Right atrium auricular region (tissue), 2 donors: Measurements from ENCODE around the gene PRSS38. TPM values are rescaled to one million over a fixed set of nuclear protein-coding genes. Genes with fewer than 3 reads are reported as not detected.

ENCODE experiments used
- DNase-seq: peaks from one replicate; pipeline ENCODE4 v3.0.0-alpha.2; 2019; ENCODE audit warnings: low spot score
- H3K27ac ChIP-seq, 2 donors: fragments of 200-600 bp; sonication (generic); 1 replicate in 1 of 2; 2 replicates in 1 of 2; pipeline ENCODE4 v1.5.1; 2016 to 2019
- H3K27me3 ChIP-seq, 2 donors: fragments of 200-600 bp; sonication (generic); one replicate each; pipeline versions ENCODE4 v1.5.1 to v1.6.0; 2017 to 2019
- H3K36me3 ChIP-seq: fragments of 200-600 bp; sonication (generic); one replicate; pipeline ENCODE4 v1.5.1; 2016
- H3K4me1 ChIP-seq, 2 donors: fragments of 200-600 bp; sonication (generic); one replicate each; pipeline versions ENCODE4 v1.5.1 to v1.6.0; 2017 to 2019
- H3K4me3 ChIP-seq, 2 donors: fragments of 200-600 bp; sonication (generic); 1 replicate in 1 of 2; 2 replicates in 1 of 2; pipeline ENCODE4 v1.5.1; 2017 to 2019; ENCODE audit warnings: mild to moderate bottlenecking in 1 of 2, moderate library complexity in 1 of 2
- H3K9me3 ChIP-seq, 2 donors: fragments of 200-600 bp; sonication (generic); one replicate each; pipeline ENCODE4 v1.5.1; 2019
- CTCF ChIP-seq, 2 donors: fragments of 200-600 bp; sonication (generic); IDR thresholded peaks; one replicate each; pipeline ENCODE4 v1.5.1; 2019; ENCODE audit warnings: antibody characterized with exemption in 2 of 2
- total RNA-seq, 2 donors: library from RNA; depleted of rRNA; stranded (reverse); fragments of >200 nt; gene quantifications; one replicate each; pipeline ENCODE4 v1.1.0, GENCODE V29; 2016

Gene PRSS38
- total RNA-seq, 2 donors from 2014 or later: not detected

- Histone ChIP-seq H3K27me3 (no peaks in the 10 kb centered on the region), H3K9me3 (no peaks in the 10 kb centered on the region), H3K36me3 (peaks cover 11% of the 10 kb centered on the region), H3K4me1 (peaks cover 0 to 4% of the 10 kb centered on the region in 2 donors), H3K4me3 (no peak overlapping the region), H3K27ac (no peak overlapping the region)
- TF ChIP-seq CTCF (IDR thresholded peaks at IDR 0.05): no peak
- DNase-seq: no peak
Observed at GRCh38 chr1:227776331-227776771, 39.1 kb upstream of the PRSS38 start.

- Histone ChIP-seq H3K4me3 (no peak overlapping the region), H3K36me3 (peaks cover 11% of the 10 kb centered on the region), H3K9me3 (no peaks in the 10 kb centered on the region), H3K27me3 (no peaks in the 10 kb centered on the region), H3K4me1 (peaks cover 0 to 4% of the 10 kb centered on the region in 2 donors), H3K27ac (no peak overlapping the region)
- DNase-seq: no peak
- no peak for TF ChIP-seq CTCF (IDR thresholded peaks at IDR 0.05)
Observed at GRCh38 chr1:227777156-227777555, 38.3 kb upstream of the PRSS38 start.

GRCh38 chr1:227777646-227778045, 37.8 kb upstream of the PRSS38 start:
- DNase-seq: no peak
- H3K27ac ChIP-seq: no peak overlapping the region
- H3K27me3 ChIP-seq: no peaks in the 10 kb centered on the region
- peaks cover 0 to 4% of the 10 kb centered on the region in 2 donors for H3K4me1 ChIP-seq
- TF ChIP-seq CTCF (IDR thresholded peaks at IDR 0.05): no peak
- no peak overlapping the region for H3K4me3 ChIP-seq
- H3K9me3 ChIP-seq: no peaks in the 10 kb centered on the region
- H3K36me3 ChIP-seq: peaks cover 11% of the 10 kb centered on the region

GRCh38 chr1:227778401-227778947, 37.0 kb upstream of the PRSS38 start:
- H3K27ac ChIP-seq: no peak overlapping the region
- no peaks in the 10 kb centered on the region for H3K27me3 ChIP-seq
- TF ChIP-seq CTCF (IDR thresholded peaks at IDR 0.05): no peak
- peaks cover 11% of the 10 kb centered on the region for H3K36me3 ChIP-seq
- H3K4me3 ChIP-seq: no peak overlapping the region
- no peaks in the 10 kb centered on the region for H3K9me3 ChIP-seq
- no peak for DNase-seq
- H3K4me1 ChIP-seq: peaks cover 0 to 4% of the 10 kb centered on the region in 2 donors

GRCh38 chr1:227779021-227779441, 36.4 kb upstream of the PRSS38 start:
- H3K4me1 ChIP-seq: peaks cover 0 to 4% of the 10 kb centered on the region in 2 donors
- no peaks in the 10 kb centered on the region for H3K27me3 ChIP-seq
- DNase-seq: no peak
- peaks cover 11% of the 10 kb centered on the region for H3K36me3 ChIP-seq
- H3K4me3 ChIP-seq: no peak overlapping the region
- no peak overlapping the region for H3K27ac ChIP-seq
- H3K9me3 ChIP-seq: no peaks in the 10 kb centered on the region
- TF ChIP-seq CTCF (IDR thresholded peaks at IDR 0.05): no peak

- no peak for TF ChIP-seq CTCF (IDR thresholded peaks at IDR 0.05)
- H3K27me3 ChIP-seq: no peaks in the 10 kb centered on the region
- no peaks in the 10 kb centered on the region for H3K9me3 ChIP-seq
- no peak for DNase-seq
- no peak overlapping the region for H3K4me3 ChIP-seq
- peaks cover 0 to 4% of the 10 kb centered on the region in 2 donors for H3K4me1 ChIP-seq
- H3K27ac ChIP-seq: no peak overlapping the region
- peaks cover 11% of the 10 kb centered on the region for H3K36me3 ChIP-seq
Observed at GRCh38 chr1:227779685-227780084, 35.8 kb upstream of the PRSS38 start.
